NOMO-1 treated with dmso at 0.1 percent for 144 hours (cell line): ENCODE measurements around the gene PXDC1.
"Not testable (repeated sequence)": the region's sequence is repeated elsewhere in the genome, so short reads cannot be mapped to it uniquely, and the experiment has no call there.

Experiments used
- DNase-seq: peaks from one replicate; lab custom pipeline; 2025; ENCODE audit not compliant: unreplicated experiment; lab: John Stamatoyannopoulos, UW

PXDC1 gene

DNA sequence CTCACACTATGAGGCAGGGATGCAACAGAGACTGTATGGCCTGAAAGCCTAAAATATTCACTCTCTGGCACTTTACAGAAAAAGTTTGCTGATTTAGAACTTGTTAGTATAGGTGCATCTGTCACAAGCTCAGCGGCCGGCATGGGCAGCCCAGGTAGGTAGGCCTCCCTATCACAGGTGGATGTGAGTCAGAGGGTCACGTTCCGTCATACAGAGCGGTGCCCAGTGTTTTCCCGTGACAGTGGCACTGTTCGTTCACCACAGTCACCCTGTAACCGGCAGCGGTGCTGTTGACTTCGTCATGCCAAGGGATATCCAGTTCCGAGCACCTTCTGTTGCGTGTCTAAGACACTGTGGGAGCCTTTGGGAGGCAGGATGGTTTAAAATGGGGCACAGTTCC lies 32.9 kb upstream of the PXDC1 start:
- DNase-seq: no peak

DNA sequence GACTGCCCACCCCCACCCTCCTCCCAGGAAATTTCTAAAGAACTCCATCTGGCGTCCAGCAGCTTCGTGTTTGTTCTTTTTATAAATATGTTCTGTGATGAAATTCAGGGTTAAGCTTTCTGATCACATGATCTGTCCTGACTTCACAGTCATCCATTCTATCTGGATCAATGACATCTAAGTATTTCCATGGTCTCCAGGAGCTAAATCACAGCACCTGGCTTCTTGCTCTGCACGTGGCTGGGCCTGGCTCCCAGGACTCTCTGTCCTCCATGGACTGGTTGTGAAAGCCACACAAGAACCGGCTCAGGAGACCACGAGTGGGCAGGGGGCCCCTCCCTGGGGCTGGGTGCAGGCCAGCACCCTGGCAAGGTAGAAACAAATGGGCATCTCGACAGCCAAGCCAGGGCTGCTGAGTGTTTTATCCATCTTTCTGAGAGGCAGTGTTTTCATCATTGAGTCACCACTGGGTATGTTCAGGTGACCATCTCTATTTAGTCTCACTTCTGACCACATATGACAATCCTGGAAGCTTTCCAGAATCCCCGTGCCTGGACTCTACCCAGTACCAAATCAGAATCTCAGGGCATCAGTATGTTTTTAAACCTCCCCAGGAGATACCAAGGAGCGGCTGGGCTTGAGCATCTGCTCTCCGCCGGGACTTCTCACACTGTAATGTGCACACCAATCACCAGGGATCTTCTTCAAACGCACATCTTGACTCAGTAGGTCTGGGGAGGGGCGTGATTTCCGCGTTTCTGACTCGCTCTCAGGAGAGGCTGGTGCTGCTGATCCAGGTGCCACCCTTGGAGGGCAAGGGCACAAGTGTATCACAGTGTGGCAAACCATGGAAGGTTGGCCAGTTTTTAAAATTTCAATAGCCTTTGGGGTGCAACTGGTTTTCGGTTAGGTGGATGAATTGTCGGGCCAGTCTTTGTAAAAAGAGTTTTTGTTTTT lies 31.6 kb upstream of the PXDC1 start:
- no peak for DNase-seq

DNA sequence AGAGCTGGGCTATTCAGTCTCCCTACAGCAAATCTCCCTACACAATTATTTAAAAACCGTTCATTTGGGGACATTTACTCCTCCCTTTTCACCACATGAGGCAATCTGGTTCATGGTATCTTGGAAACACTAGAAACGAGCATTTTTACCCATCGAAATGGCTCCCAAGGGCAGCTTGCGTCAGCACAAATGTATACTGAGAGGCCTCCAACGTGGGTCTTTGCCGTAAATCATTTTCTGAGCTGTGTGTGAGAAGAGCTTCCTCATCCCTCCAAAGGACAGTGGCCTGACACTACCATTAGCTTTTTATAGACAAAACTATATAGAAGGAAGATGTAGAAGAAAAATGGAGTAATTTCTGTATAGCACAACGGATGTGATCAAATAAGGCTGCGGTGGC lies 30.0 kb upstream of the PXDC1 start:
- no peak for DNase-seq

DNA sequence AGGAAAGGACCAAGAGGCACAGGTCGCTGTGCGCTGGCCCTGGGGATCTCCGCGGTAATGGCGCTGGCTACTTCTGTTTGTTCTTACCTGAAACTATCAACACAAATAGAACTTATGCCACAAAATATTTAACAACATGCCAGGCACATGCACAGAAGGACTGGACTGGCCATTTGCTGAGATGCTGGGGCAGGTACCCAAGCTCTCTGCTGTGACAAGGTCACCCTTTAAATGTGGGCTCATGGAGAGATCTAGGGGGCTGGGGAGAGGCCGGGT lies 28.0 kb upstream of the PXDC1 start:
- DNase-seq: no peak

DNA sequence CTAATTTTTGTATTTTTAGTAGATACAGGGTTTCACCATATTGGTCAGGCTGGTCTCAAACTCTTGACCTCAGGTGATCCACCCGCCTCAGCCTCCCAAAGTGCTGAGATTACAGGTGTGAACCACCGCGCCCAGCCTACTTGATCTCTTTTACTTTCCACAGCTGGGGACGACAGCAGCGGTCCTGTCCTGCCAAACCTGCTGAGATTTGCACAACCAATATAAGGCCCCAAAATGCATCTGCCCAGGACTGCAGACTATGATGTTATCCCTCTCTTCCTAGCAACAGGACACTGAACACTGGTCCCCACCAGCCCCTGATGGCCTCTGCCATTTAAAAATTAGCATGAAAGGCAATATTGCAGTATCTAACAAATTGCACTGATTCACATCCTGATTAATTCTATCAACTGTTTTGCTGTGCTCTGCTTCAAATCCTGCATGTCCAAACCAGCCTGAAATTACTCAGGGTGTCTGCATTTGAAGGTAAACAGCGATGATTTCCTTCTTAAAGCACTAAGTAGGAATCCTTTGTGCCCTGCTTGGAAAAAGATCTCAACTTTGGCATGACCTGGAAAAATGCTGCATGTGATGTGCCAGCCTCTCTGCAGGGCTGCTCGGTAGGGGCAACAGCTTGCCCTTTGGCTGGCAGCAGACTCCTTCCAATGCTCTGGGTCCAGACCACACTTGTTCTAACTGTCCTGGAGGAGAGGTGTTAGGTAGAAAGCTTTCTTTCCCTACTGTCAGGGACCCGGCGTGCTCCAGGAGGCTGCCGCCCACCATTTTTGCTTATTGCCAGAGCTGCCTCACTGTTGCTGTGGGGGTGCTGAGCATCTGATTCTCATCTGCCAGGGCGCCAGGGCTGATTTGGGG lies 27.4 kb upstream of the PXDC1 start:
- no peak for DNase-seq

DNA sequence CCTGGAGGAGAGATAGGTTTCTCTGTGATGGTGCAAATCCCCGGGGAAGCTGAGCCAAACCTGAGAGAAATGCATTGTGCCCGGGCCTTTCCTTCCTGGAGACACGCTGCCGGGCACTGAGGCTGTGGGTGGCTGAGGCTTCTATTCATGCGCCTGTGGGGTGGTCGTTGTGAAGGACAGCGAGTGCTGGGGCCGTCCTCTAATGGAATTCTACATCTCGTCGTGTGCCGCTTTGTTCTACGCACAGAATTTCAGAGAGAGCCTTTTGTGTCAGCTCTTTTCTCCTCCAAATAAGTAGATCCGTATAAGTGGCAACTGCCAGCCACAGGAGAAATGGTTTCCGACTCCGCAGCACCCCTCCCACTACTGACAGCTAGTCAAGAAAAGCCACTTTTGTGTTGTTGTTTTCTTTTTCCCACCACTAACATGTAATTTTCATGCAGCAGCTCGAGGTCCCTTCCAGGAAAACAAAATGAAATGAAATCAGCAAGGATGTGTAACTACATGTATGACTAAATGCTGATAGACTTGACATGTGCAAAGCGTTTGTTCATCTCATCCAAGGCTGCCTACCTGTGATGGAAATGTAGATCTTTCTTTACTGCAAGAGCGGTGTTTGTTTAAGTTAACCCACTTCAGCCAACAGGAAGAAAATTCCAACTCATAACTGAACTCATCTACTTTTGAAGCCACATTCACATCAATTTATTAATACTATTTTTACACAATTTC lies 26.4 kb upstream of the PXDC1 start:
- DNase-seq: no peak

DNA sequence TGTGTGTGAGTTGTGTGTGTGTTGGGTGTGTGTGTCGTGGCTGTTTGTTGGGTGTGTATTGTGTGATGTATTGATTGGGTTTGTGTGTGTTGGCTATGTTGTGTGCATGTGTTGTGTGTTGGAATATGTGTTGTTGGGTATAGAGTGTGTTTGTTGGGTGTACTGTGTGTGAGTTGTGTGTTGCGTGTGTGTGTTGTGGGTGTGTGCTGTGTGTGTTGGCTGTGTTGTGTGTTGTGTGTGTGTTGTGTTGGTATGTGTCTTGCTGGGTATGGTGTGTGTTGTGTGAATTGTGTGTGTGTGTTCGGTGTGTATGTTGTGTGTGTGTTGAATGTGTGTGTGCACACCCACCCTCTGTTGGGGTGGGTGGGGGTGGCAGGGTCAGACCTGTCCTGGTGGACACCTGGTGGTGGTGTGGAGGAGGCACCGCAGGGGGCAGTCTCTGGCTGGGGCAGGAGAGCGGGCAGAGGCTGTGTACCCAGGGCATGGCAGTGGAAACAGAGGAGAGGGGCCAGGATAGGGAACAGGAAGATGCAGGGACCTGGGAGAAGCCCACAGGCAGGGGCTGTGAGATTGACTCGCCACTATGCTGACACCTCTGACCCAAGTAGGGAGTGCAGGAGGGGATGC lies 25.5 kb upstream of the PXDC1 start:
- no peak for DNase-seq

DNA sequence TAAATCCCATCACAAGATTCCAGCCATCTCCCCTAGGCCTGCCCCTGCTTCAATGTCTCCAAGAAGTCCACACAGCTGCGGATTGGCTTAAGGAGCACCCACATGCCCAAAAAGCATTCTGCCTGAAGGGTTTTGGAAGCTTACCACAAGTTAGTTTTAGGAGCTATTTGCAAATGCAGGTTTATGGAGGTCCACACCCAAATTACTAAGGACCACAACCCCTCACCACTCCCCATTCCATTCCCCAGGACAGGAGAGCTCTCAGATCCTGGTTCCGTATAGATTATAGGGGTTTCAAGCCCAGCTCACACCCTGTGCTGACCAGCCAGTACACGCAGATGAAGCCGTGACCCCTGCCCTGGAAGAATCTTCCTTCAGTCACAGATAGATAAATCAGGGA lies 24.3 kb upstream of the PXDC1 start:
- no peak for DNase-seq

DNA sequence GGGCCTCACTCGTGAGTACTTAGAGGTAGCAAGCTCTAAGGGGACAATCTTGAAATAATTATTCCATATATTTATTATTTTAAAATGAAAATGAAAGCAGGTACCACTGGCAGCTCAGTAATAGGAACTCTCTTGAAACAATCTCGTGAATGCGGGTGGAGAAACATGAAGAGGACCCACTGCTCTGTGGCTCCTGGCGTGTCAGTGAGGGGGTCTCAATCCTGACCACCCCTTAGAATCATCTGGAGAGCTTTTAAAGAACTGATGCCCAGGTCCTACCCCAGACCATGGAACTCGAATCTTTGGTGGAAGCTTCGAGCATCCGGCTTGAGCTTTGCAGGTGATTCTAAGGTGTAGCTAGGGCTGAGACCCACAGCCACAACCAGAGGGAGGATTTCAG lies 23.9 kb upstream of the PXDC1 start:
- no peak for DNase-seq

DNA sequence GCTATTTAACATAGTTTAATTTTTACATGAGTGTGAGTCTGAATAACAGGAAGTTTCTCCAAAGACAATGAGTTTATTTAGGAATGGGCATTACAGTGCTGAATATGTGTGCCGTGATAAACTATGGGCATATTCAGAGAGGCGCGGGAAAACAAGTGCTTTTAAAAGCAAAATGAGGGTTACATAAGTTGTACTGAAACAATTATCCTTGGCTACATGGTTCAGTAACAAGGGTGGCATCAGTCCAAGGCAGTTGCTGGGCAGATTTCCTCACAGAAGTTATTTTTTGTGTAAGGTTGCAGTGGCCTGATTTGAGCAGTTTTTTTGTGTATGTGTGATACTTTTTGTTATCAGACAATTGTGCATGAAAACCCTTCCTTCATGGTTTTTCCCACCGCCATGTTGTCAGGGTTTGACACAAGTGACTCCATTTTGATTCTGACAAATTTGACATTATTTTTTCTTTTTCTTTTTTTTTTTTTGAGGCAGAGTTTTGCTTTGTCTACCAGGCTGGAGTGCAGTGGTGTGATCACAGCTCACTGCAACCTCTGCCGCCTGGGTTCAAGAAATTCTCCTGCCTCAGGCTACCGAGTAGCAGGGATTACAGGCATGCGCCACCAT lies 22.3 kb upstream of the PXDC1 start:
- DNase-seq: no peak

DNA sequence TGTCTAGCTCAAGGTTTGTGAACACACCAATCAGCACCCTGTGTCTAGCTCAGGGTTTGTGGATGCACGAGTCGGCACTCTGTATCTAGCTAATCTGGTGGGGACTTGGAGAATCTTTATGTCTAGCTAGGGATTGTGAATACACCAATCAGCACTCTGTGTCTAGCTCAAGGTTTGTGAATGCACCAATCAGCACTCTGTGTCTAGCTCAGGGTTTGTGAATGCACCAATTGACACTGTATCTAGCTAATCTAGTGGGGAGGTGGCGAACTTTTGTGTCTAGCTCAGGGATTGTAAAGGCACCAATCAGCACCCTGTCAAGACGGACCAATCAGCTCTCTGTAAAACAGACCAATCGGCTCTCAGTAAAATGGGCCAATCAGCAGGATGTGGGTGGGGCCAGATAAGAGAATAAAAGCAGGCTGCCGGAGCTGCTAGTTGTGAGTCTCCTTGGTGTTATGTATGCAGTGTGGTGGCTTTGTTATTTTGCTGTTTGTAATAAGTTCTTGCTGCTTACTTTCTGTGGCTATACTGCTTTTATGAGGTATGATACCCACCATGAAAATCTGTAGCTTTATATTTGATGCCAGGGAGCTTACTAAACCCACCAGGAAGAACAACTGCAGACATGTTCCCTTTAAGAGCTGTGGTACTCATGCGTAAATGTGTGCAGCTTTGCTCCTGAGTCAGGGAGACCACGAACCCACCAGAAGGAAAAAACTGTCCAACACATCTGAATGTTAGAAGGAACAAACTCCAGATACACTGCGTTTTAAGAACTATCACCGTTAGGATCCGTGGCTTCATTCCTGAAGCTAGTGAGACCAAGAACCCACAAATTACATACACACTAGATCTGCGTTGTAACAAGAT lies 20.9 kb upstream of the PXDC1 start:
- not testable (repeated sequence) for DNase-seq

DNA sequence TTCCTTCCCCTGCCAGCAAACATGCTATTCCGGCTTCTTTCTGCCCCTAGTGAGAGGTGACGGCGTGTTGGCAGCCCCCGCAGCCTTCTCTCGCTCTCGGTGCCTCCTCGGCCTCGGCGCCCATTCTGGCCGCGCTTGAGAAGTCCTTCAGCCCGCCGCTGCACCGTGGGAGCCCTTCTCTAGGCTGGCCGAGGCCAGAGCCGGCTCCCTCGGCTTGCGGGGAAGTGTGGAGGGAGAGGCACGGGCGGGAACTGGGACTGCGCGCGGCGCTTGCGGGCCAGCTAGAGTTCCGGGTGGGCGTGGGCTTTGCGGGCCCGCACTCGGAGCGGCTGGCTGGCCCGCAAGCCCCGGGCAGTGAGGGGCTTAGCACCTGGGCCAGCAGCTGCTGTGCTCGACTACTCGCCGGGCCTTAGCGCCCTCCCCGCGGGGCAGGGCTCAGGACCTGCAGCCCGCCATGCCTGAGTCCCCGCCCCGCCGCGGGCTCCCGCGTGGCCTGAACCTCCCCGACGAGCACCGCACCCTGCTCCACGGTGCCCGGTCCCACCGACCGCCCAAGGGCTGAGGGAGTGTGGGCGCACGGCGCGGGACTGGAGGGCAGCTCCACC lies 20.0 kb upstream of the PXDC1 start:
- no peak for DNase-seq

DNA sequence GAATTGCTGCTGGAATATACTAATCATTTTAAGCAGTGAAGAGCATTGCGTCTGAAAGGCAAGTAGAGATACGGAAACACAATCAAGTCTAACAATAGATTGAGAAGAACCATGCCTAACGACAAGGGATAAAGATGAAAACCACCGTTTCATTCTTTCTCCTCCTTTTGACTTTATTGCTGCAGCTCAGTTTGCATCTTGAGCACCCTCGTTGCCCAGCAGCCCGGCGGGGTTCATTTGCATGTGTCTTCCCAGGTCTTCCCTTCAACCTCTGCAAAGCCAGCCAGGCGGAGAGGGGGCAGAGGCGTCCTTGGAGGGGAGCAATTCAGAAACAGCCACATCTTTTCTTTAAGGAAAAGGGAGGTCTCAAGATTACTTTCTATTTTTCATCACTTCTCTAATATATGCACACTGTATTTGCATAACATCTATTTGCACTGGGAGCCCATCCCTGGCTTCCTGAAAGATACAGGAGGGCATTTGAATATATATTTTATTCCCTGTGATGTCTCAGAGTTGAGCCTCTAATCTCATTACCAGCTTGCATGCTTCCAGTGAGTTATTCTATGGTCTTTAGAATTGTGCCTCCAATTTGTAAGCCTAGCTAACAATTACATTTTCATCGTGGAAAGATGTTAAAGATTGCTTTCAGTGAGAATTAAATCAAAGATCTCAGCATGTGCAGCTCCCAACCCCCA lies 18.7 kb upstream of the PXDC1 start:
- no peak for DNase-seq

DNA sequence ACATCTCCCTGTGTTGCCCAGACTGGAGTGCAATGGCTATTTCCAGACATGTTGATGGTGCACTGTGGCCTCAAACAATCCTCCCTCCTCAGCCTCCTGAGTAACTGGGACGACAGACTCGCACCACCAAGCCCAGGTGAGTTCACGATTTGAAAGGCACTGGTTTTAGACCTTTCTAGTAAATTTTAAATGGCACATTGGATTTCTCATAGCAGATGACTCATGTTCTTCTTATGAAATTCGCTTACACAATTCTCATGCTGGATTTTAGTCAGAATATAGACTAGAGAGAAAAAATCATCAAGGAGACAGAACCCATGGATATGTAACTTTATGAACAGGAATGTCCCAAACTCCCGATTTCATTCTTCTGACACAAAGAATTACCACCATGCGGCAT lies 18.1 kb upstream of the PXDC1 start:
- DNase-seq: no peak

DNA sequence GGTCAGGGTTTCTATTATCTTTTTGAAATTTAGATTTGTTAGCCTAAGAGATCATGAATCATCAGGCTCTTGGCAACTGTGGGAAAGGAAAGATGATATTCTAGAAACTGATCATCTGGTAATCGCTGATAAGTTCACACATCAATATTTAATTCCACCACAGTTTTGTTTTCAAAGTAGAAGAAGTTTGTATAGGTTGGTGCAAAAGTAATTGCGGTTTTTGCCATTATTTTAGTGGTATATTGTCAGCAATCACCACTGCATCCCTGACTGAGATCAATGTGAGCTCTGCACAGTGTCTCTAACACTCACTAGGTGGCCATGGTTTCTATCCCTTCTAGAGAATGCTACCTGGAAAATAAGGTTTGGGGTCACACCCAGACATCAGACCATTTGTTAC lies 17.0 kb upstream of the PXDC1 start:
- DNase-seq: no peak

DNA sequence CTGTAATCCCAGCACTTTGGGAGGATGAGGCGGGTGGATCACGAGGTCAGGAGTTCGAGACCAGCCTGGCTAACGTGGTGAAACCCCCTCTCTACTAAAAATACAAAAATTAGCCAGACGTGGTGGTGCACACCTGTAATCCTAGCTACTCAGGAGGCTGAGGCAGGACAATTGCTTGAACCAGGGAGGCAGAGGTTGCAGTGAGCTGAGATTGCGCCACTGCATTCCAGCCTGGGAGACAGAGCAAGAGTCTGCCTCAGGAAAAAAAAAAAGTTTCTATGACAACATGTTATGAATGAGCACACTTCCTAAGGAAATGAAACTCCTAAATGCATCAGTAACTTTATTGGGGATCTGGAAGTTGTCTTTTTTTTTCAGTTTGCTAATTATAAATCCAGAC lies 16.0 kb upstream of the PXDC1 start:
- DNase-seq: not testable (repeated sequence)

DNA sequence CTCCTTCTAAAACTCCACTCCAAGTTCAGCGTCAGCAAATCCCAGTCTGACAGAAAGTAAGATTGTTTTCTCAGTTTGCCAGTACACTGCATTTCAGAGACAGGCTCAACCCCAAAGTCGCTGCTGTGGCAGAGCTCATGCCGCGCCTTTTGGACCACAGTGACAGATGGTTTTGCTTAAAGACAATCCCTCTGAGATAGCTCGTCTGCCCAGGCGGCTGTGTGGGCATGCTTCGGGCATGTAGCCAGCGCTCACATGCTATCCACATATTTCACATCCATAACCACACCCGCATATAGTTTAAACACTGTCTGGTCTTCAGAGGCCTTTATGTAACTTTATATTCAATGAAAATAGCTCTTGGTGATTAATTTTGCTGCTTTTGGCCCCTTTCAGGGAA lies 14.7 kb upstream of the PXDC1 start:
- DNase-seq: no peak

DNA sequence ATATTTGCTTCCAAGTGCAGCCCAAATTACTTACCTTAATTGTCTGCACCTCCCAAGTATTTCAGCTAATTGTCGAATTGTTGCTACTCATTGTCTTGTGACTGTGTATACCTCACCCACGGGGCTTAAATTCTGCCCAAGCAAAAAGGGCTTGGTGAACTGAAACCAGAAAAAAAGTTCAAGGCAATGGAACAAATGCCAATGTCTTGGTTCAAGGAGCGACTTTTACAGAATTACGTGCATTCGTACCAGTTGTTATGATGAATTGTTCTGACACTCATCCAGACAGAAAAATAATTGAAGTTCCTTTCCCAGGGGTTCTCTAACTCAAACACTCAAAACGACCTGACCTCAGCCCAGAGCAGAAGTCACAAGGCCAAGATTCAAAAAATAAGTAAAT lies 13.9 kb upstream of the PXDC1 start:
- DNase-seq: no peak
